Body of pancreas (tissue), 4 donors: ENCODE results near the gene IL16. TPM values are rescaled to one million over a fixed set of nuclear protein-coding genes. Genes with fewer than 3 reads are reported as not detected.

ENCODE experiments used
- ATAC-seq: fragments of 150-250 bp; one replicate; pipeline ENCODE4 v1.9.1; 2016
- DNase-seq, 4 donors: peaks; one replicate each; pipeline ENCODE4 v3.0.0-alpha.2; 2019
- H3K27ac ChIP-seq, 4 donors: fragments of 200-600 bp; sonication (generic); 1 replicate in 3 of 4; 2 replicates in 1 of 4; pipeline versions ENCODE4 v1.5.1 to v1.6.1; 2016 to 2019; ENCODE audit warnings: mild to moderate bottlenecking in 1 of 4, mixed read lengths in 1 of 4, moderate library complexity in 1 of 4
- H3K27me3 ChIP-seq, 2 donors: fragments of 200-600 bp; sonication (generic); one replicate each; pipeline ENCODE4 v1.6.0; 2016; ENCODE audit warnings: mild to moderate bottlenecking in 1 of 2
- H3K36me3 ChIP-seq, 2 donors: fragments of 200-600 bp; sonication (generic); replicated peaks in 1 of 2; 2 replicates each; pipeline ENCODE4 v1.5.1; 2016; ENCODE audit warnings: low read depth in 2 of 2; ENCODE audit not compliant: insufficient read depth in 1 of 2
- H3K4me1 ChIP-seq: fragments of 200-600 bp; sonication (generic); one replicate; pipeline ENCODE4 v1.6.0; 2016
- H3K4me3 ChIP-seq, 2 donors: fragments of 200-600 bp; sonication (generic); 1 replicate in 1 of 2; 2 replicates in 1 of 2; pipeline ENCODE4 v1.5.1; 2016 to 2019
- H3K9me3 ChIP-seq, 3 donors: fragments of 200-600 bp; sonication (generic); 1 replicate in 2 of 3; 2 replicates in 1 of 3; pipeline ENCODE4 v1.5.1; 2016
- CTCF ChIP-seq, 7 experiments: fragments of 450-650 bp in 4 of 7; fragments of 200-600 bp in 3 of 7; sonication (generic) in 3 of 7; IDR thresholded peaks; one replicate each; pipeline ENCODE4 v1.5.1; 2016 to 2019; ENCODE audit warnings: antibody characterized with exemption in 7 of 7
- POLR2A ChIP-seq, 3 donors: fragments of 450-650 bp; IDR thresholded peaks; one replicate each; pipeline ENCODE4 v1.6.1; 2016; ENCODE audit warnings: antibody characterized with exemption in 3 of 3, mild to moderate bottlenecking in 2 of 3
- WGBS, 2 donors: methylation state at CpG; one replicate each; pipeline ENCODE4 v1.1.5; 2017; 5-methylcytosine and 5-hydroxymethylcytosine counted together
- intact Hi-C: fragments of 100-400 bp; cut with DNase I; formaldehyde crosslinking; loops from one replicate; pipeline ENCODE4 v1.15.1; 2023
- total RNA-seq, 2 donors: library from RNA; depleted of rRNA; stranded (reverse); fragments of >200 nt; gene quantifications; one replicate each; pipeline ENCODE4 v1.1.0, GENCODE V29; 2016

IL16 gene
- total RNA-seq, 2 donors from 2014 or later, result 2.9 to 4.9 TPM

GRCh38 chr15:81190922-81191507, 5.7 kb upstream of the IL16 start:
- peak overlapping the region in 2 of 4 donors; percentile 45 to 50 for H3K27ac ChIP-seq
- intact Hi-C loops, result no loop called here

GRCh38 chr15:81191701-81192100, 5.0 kb upstream of the IL16 start:
- Histone ChIP-seq H3K4me3 (no peak overlapping the region), H3K9me3 (no peaks in the 10 kb centered on the region), H3K27me3 (no peaks in the 10 kb centered on the region), H3K27ac (no peak overlapping the region), H3K4me1 (peaks cover 14% of the 10 kb centered on the region), H3K36me3 (no peaks in the 10 kb centered on the region)
- ATAC-seq, result no peak
- WGBS, 2 donors, result 91 to 96% methylated on average over 3 of the region's 3 CpGs
- TF ChIP-seq POLR2A (IDR thresholded peaks at IDR 0.05) (no peak), CTCF (IDR thresholded peaks at IDR 0.05) (no peak)
- intact Hi-C loops, result no loop called here
- no peak for DNase-seq

More at GRCh38 chr15:81190922-81191507, 5.7 kb upstream of the IL16 start:
- ATAC-seq (no peak), DNase-seq (no peak)
- WGBS, 2 donors, result 80 to 85% methylated on average over 3 of the region's 3 CpGs
- no peaks in the 10 kb centered on the region for H3K27me3 ChIP-seq
- no peaks in the 10 kb centered on the region for H3K36me3 ChIP-seq
- H3K9me3 ChIP-seq, result no peaks in the 10 kb centered on the region
- H3K4me3 ChIP-seq, result no peak overlapping the region
- no peak for TF ChIP-seq POLR2A (IDR thresholded peaks at IDR 0.05)
- no peak for TF ChIP-seq CTCF (IDR thresholded peaks at IDR 0.05)
- H3K4me1 ChIP-seq, result peaks cover 14% of the 10 kb centered on the region

DNA sequence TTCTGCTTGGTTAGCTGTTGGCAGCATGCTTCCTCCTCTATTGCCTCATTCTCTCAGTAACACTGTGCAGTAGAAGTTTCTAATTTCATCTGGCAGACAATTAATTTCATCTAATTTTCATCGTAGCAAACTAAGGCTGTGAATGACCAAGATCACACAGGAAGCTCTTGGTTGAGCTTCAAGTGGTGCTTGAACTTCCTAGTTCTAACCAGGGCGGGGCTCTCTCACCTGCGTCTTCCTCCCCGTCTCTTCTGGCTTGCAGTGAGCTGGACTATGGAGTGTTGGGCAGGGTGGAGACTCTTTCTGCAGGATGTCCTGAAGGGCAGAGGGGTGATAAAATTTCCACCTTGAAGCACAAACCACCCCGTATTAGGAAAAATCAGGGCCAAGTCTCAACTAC, 2.0 kb upstream of the IL16 start:
- peaks cover 8% of the 10 kb centered on the region for H3K4me1 ChIP-seq
- intact Hi-C loops, result no loop called here
- DNase-seq (no peak), ATAC-seq (no peak)
- H3K27ac ChIP-seq, result no peak overlapping the region
- H3K36me3 ChIP-seq, result no peaks in the 10 kb centered on the region
- H3K4me3 ChIP-seq, result no peak overlapping the region
- H3K27me3 ChIP-seq, result no peaks in the 10 kb centered on the region
- H3K9me3 ChIP-seq, result no peaks in the 10 kb centered on the region
- WGBS, 2 donors, result 81 to 91% methylated on average over 5 of the region's 5 CpGs
- no peak for TF ChIP-seq CTCF (IDR thresholded peaks at IDR 0.05)
- TF ChIP-seq POLR2A (IDR thresholded peaks at IDR 0.05), result no peak

DNA sequence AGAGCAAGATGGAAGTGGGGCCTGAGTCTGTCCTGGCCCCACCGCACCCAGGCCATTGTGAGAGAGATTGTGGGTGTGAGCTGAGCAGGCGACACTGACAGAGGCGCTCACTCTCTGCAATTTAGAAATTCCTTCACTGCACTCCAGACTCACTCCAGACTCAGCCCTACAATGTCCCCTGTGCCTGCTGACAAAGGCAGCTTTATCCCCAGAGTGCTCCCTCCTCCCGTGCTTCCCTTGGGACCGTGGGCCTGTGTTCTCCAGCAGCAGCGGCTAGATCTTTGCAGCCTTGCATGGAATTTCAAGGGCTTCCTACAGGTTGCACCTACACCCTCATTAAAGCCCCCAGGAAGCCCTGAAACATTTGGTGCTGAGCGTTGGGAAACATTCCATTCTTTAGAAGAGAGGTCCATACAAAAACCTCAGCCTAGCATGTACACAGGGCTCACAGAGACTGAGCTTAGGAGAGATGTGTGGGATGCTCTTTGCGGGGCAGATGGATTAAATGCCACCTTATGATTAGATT, 1.3 kb upstream of the IL16 start:
- no peak for TF ChIP-seq POLR2A (IDR thresholded peaks at IDR 0.05)
- TF ChIP-seq CTCF (IDR thresholded peaks at IDR 0.05), result no peak
- WGBS, 2 donors, result 55 to 100% methylated on average over 1 to 8 of the region's 8 CpGs
- intact Hi-C loops, result no loop called here
- Histone ChIP-seq H3K9me3 (no peaks in the 10 kb centered on the region), H3K4me3 (no peak overlapping the region), H3K27ac (no peak overlapping the region), H3K36me3 (no peaks in the 10 kb centered on the region), H3K27me3 (no peaks in the 10 kb centered on the region), H3K4me1 (peaks cover 2% of the 10 kb centered on the region)
- no peak for DNase-seq
- ATAC-seq, result no peak

DNA sequence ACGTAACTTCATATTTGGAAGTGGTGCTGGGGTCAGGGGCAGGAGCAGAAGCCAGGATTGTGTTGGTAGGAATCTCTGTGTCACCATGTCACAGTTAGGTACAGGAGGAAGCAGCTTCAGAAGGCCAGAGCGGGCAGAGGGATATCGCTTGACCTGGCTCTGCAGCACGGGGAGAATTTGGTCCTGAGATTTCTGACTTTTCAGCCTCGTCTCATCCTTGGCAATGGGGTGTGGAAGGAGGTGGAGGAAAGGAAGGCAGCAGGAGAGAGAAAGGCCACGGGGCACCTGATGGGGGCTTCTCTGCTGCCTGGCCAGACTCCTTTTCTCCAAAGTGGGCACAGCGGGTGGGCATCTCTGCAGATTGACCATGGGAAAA, 564 bp downstream of the IL16 start:
- ATAC-seq, result no peak
- Histone ChIP-seq H3K36me3 (no peaks in the 10 kb centered on the region), H3K4me1 (no peaks in the 10 kb centered on the region), H3K9me3 (no peaks in the 10 kb centered on the region), H3K4me3 (no peak overlapping the region), H3K27ac (no peak overlapping the region), H3K27me3 (no peaks in the 10 kb centered on the region)
- no peak for DNase-seq
- no peak for TF ChIP-seq POLR2A (IDR thresholded peaks at IDR 0.05)
- no peak for TF ChIP-seq CTCF (IDR thresholded peaks at IDR 0.05)
- intact Hi-C loops, result no loop called here
- WGBS, 2 donors, result 91 to 92% methylated on average over 7 of the region's 7 CpGs
